Testis (tissue), 3 donors: Measurements from ENCODE around the gene DRC1. TPM values are rescaled to one million over a fixed set of nuclear protein-coding genes. Genes with fewer than 3 reads are reported as not detected.

Experiments used
- DNase-seq: peaks from one replicate; pipeline ENCODE4 v3.0.0-alpha.2; 2019
- H3K27ac ChIP-seq, 2 donors: fragments of 200-600 bp; sonication (generic); one replicate each; pipeline ENCODE4 v1.5.1; 2019
- H3K27me3 ChIP-seq: fragments of 200-600 bp; sonication (generic); one replicate; pipeline ENCODE4 v1.5.1; 2019
- H3K36me3 ChIP-seq: fragments of 200-600 bp; sonication (generic); one replicate; pipeline ENCODE4 v1.5.1; 2017; ENCODE audit warnings: low read depth; ENCODE audit errors: missing control alignments
- H3K4me1 ChIP-seq: fragments of 200-600 bp; sonication (generic); one replicate; pipeline ENCODE4 v1.5.1; 2019
- H3K4me3 ChIP-seq, 2 donors: fragments of 200-600 bp; sonication (generic); one replicate each; pipeline ENCODE4 v1.5.1; 2017 to 2019
- H3K9me3 ChIP-seq: fragments of 200-600 bp; sonication (generic); one replicate; pipeline ENCODE4 v1.5.1; 2017
- POLR2A ChIP-seq: fragments of 450-650 bp; IDR thresholded peaks from one replicate; pipeline ENCODE4 v1.6.1; 2017; ENCODE audit warnings: antibody characterized with exemption, mild to moderate bottlenecking, moderate library complexity
- WGBS, 2 donors: methylation state at CpG; one replicate each; pipeline ENCODE4 v1.1.5; 2018; 5-methylcytosine and 5-hydroxymethylcytosine counted together
- intact Hi-C: fragments of 100-400 bp; cut with DNase I; formaldehyde crosslinking; loops from one replicate; pipeline ENCODE4 v1.15.1; 2023; ENCODE audit warnings: low total_unique reads
- polyA plus RNA-seq: library from polyadenylated mRNA; stranded (reverse); fragments of 350-450 nt; fragmentation: Illumina TruSeq; extraction: RNeasy Lipid Tissue Mini Kit (QIAGEN cat#74804); gene quantifications from one replicate; pipeline ENCODE4 v1.2.3, GENCODE V29; 2014; ENCODE audit warnings: low read depth, low replicate concordance; ENCODE audit not compliant: insufficient read depth
- total RNA-seq, 2 donors: library from RNA; depleted of rRNA; stranded (reverse); fragments of >200 nt; gene quantifications; one replicate each; pipeline ENCODE4 v1.2.3, GENCODE V29; 2016
- TF ChIP-seq, protein P1 (sequence below), 3 experiments: fragments of 450-650 bp in 2 of 3; fragments of 200-600 bp in 1 of 3; sonication (generic) in 1 of 3; IDR thresholded peaks; one replicate each; pipeline ENCODE4 v1.5.1; 2016 to 2019; ENCODE audit warnings: antibody characterized with exemption in 3 of 3, mild to moderate bottlenecking in 2 of 3, moderate library complexity in 1 of 3

DRC1 gene
- total and polyA plus RNA-seq, 3 donors from 2014 or later = 8.8 to 67.3 (median 18.7) TPM

DNA sequence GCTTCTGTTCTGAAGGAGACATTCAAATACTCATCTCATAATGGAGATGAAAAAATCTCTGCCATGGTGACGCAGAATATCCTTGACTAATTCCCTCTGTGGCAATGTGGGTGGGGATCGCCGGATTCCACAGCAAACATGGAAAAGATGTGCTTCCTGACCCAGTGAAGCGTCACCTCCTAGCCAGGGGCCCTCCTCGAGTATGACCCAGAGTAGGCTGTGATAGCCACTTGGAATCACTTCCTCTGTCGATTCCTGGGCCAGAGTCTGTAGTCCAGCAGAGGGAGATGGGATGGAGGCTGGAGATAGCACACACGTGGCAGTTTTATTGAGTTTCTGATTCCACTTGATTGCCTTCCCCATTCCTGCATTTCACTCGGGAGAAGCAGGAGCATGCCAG, 36.8 kb downstream of the DRC1 start:
- Histone ChIP-seq H3K9me3 (no peaks in the 10 kb centered on the region), H3K4me1 (no peaks in the 10 kb centered on the region), H3K27me3 (no peaks in the 10 kb centered on the region), H3K27ac (no peak overlapping the region), H3K36me3 (no peaks in the 10 kb centered on the region), H3K4me3 (no peak overlapping the region)
- no peak for TF ChIP-seq POLR2A
- TF ChIP-seq, protein P1, sequence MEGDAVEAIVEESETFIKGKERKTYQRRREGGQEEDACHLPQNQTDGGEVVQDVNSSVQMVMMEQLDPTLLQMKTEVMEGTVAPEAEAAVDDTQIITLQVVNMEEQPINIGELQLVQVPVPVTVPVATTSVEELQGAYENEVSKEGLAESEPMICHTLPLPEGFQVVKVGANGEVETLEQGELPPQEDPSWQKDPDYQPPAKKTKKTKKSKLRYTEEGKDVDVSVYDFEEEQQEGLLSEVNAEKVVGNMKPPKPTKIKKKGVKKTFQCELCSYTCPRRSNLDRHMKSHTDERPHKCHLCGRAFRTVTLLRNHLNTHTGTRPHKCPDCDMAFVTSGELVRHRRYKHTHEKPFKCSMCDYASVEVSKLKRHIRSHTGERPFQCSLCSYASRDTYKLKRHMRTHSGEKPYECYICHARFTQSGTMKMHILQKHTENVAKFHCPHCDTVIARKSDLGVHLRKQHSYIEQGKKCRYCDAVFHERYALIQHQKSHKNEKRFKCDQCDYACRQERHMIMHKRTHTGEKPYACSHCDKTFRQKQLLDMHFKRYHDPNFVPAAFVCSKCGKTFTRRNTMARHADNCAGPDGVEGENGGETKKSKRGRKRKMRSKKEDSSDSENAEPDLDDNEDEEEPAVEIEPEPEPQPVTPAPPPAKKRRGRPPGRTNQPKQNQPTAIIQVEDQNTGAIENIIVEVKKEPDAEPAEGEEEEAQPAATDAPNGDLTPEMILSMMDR (IDR thresholded peaks at IDR 0.05) = no peak
- WGBS, 2 donors = 55 to 71% methylated on average over 8 of the region's 8 CpGs
- no peak for DNase-seq
- intact Hi-C loops = no loop called here

DNA sequence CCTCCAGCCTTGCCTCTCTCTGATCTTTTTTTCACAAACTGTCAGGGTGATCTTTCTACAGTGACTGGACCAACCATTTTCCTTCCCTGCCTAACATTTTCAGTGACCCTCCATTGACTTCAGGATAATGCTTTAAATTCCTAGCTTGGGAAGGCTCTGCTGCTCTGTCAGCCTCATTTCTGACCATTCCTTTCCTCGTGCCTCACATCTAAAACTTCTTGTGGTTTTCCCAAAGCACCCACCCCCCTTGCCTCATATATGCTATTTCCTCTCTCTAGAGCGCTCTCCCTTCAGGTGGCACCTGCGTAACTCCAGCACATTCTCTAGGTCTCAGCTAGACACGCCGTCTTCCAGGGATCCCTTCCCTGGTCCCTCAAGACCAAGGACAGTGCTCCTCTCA, 37.2 kb downstream of the DRC1 start:
- TF ChIP-seq, protein P1 (IDR thresholded peaks at IDR 0.05) = no peak
- TF ChIP-seq POLR2A = no peak
- Histone ChIP-seq H3K9me3 (no peaks in the 10 kb centered on the region), H3K27me3 (no peaks in the 10 kb centered on the region), H3K4me3 (no peak overlapping the region), H3K36me3 (no peaks in the 10 kb centered on the region), H3K4me1 (no peaks in the 10 kb centered on the region), H3K27ac (no peak overlapping the region)
- intact Hi-C loops = no loop called here
- DNase-seq = no peak
- whole genome bisulfite sequencing, 2 donors = 81 to 84% methylated on average over 5 of the region's 5 CpGs

DNA sequence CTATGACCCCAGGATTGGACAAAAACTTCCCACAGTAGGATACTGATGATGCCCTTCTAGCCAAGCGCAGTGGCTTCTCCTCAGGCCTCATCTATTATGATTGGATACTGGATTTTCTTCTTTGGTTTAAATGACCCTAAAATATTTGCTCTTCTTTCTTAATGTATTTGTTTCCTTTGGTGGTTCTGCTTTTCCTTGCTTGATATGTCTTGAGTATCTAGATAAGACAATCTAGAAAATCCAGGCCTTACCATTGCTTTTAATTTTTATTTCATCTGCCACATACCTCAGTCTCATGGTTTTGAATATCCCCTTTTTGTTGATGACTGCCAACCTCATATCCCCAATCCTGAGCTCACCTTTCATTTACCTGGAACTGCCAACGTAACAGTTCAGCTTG, 40.6 kb downstream of the DRC1 start:
- Histone ChIP-seq H3K36me3 (no peaks in the 10 kb centered on the region), H3K27ac (no peak overlapping the region), H3K27me3 (no peaks in the 10 kb centered on the region), H3K4me1 (no peaks in the 10 kb centered on the region), H3K4me3 (no peak overlapping the region), H3K9me3 (no peaks in the 10 kb centered on the region)
- intact Hi-C loops = no loop called here
- 92 to 93% methylated on average over 2 of the region's 2 CpGs for WGBS, 2 donors
- no peak for TF ChIP-seq POLR2A
- TF ChIP-seq, protein P1 (IDR thresholded peaks at IDR 0.05) = no peak
- DNase-seq = no peak

DNA sequence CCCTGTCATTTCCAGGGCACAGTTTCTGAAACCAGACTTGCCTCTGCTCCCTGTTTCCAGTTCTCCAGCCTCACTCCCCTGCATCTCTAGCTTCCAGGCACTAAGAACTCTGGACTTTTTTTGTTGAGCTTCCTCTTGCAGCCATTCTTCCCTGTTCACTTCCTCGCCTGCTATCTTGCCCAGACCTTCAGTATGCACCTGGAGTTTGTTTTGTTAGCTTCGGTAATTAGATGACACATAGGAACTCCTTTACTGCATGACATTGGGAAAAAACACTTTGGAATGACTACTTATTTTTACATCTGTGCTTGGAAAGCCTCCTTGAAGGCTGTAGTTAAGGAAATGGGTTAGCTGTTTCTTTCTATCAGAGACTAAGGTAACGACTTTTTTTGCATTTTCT, 41.0 kb downstream of the DRC1 start:
- Histone ChIP-seq H3K4me3 (no peak overlapping the region), H3K4me1 (no peaks in the 10 kb centered on the region), H3K36me3 (no peaks in the 10 kb centered on the region), H3K9me3 (no peaks in the 10 kb centered on the region), H3K27me3 (no peaks in the 10 kb centered on the region), H3K27ac (no peak overlapping the region)
- DNase-seq = no peak
- TF ChIP-seq, protein P1 (IDR thresholded peaks at IDR 0.05) = no peak
- no peak for TF ChIP-seq POLR2A
- intact Hi-C loops = no loop called here
- WGBS, 2 donors = 70 to 81% methylated on average over 3 of the region's 3 CpGs

DNA sequence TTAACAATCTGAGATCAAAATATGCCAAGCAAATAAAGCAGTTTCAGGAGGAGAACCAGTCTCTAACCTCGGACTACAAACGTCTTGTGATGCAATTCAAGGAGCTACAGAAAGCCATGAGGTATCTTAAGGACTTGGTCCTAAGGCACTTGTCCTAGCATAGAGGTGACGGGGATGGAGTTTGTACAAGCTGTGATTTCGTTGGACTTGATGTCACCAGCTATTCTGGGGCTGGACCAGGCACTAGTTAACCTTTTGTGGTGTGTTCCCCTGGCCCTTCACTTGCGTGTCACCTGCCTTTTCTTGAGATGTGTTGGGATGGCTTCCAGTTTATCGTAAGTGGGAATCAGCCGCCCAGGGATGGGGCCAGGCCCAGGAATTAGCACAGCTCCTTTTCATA, 42.5 kb downstream of the DRC1 start:
- intact Hi-C loops = no loop called here
- H3K9me3 ChIP-seq = no peaks in the 10 kb centered on the region
- TF ChIP-seq, protein P1 (IDR thresholded peaks at IDR 0.05) = no peak
- no peak for TF ChIP-seq POLR2A
- WGBS, 2 donors = 85 to 89% methylated on average over 7 of the region's 7 CpGs
- H3K27ac ChIP-seq = no peak overlapping the region
- no peak overlapping the region for H3K4me3 ChIP-seq
- DNase-seq = no peak
- H3K36me3 ChIP-seq = no peaks in the 10 kb centered on the region
- H3K27me3 ChIP-seq = no peaks in the 10 kb centered on the region
- H3K4me1 ChIP-seq = no peaks in the 10 kb centered on the region
